ENCODE data around the gene SUGCT.
"Not testable (repeated sequence)": the region's sequence is repeated elsewhere in the genome, so short reads cannot be mapped to it uniquely, and the experiment has no call there.

DNA sequence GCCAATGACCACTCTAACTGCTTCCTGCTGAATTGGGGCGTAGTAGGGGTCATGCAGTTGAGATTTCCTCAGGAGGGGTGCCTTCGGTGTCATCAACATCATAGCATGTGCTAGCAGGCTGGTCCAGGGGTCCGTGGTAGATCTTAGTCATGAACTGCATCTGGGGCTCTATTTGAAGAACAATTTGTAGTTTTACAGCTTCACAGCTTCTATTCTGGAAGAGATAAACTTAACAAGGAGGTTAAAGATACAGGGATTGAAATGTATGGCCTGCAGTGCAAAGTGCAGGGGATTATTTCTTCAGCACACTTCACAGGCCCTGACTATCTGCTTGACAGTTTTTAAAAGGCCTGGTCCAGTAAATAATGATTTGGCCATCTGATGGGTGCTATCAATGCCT is 33.5 kb downstream of the SUGCT start:
- TF ChIP-seq, protein P1, sequence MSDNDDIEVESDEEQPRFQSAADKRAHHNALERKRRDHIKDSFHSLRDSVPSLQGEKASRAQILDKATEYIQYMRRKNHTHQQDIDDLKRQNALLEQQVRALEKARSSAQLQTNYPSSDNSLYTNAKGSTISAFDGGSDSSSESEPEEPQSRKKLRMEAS (CRISPR knock-in tag; IDR thresholded peaks at IDR 0.05), result not testable (repeated sequence)
- TF ChIP-seq, protein P2, sequence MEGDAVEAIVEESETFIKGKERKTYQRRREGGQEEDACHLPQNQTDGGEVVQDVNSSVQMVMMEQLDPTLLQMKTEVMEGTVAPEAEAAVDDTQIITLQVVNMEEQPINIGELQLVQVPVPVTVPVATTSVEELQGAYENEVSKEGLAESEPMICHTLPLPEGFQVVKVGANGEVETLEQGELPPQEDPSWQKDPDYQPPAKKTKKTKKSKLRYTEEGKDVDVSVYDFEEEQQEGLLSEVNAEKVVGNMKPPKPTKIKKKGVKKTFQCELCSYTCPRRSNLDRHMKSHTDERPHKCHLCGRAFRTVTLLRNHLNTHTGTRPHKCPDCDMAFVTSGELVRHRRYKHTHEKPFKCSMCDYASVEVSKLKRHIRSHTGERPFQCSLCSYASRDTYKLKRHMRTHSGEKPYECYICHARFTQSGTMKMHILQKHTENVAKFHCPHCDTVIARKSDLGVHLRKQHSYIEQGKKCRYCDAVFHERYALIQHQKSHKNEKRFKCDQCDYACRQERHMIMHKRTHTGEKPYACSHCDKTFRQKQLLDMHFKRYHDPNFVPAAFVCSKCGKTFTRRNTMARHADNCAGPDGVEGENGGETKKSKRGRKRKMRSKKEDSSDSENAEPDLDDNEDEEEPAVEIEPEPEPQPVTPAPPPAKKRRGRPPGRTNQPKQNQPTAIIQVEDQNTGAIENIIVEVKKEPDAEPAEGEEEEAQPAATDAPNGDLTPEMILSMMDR (IDR thresholded peaks at IDR 0.05), result not testable (repeated sequence)
- TF ChIP-seq, protein P3, sequence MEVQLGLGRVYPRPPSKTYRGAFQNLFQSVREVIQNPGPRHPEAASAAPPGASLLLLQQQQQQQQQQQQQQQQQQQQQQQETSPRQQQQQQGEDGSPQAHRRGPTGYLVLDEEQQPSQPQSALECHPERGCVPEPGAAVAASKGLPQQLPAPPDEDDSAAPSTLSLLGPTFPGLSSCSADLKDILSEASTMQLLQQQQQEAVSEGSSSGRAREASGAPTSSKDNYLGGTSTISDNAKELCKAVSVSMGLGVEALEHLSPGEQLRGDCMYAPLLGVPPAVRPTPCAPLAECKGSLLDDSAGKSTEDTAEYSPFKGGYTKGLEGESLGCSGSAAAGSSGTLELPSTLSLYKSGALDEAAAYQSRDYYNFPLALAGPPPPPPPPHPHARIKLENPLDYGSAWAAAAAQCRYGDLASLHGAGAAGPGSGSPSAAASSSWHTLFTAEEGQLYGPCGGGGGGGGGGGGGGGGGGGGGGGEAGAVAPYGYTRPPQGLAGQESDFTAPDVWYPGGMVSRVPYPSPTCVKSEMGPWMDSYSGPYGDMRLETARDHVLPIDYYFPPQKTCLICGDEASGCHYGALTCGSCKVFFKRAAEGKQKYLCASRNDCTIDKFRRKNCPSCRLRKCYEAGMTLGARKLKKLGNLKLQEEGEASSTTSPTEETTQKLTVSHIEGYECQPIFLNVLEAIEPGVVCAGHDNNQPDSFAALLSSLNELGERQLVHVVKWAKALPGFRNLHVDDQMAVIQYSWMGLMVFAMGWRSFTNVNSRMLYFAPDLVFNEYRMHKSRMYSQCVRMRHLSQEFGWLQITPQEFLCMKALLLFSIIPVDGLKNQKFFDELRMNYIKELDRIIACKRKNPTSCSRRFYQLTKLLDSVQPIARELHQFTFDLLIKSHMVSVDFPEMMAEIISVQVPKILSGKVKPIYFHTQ (CRISPR knock-in tag; IDR thresholded peaks at IDR 0.05), result not testable (repeated sequence)
- TF ChIP-seq NR2C2 (CRISPR knock-in tag; IDR thresholded peaks at IDR 0.05), result not testable (repeated sequence)
